Inflammatory macrophage treated with lipopolysaccharide for 4 hours (primary cell): ENCODE data around the gene MID1.

ENCODE experiments used
- DNase-seq: peaks from one replicate; pipeline ENCODE4 v3.0.0-alpha.2; 2020

Gene MID1

DNA sequence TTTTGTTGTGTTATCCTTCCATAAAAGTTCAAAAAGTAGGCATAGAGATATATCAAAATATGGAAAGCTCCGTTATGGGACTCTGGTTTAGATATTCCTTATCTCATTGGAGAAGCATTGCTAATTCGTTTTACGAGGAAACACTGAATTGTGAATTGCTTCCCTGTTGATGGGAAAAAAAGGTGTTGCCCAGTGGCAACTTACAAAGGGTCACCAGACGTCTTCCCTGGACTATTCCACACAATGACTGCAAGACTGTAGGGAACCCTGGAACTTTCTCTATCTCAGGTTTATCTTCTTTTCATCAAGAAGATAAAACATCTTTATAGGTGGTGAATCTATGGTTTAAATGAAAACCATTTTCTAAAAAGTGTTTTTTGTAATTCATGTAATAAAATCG lies 137.7 kb downstream of the MID1 start:
- no peak for DNase-seq

DNA sequence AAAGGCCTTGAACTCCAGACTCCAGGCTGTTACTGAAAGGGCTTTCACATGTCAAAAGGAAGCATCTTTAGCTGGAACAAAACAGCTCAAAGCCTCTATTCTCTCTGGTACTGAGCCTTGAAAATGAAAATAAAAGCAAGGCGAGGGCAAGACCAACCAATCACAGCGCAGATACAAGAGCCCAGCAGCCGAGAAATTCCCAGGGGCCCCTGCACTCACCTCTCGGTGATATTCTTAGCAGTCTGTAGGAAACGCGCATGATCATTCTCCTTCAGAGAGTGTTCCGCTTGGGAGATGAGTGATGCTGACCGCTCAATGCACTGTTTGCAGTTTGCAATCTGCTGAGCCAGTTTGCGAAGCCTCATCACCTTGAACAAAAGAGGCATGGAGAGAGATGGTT lies 138.1 kb downstream of the MID1 start:
- DNase-seq: no peak

DNA sequence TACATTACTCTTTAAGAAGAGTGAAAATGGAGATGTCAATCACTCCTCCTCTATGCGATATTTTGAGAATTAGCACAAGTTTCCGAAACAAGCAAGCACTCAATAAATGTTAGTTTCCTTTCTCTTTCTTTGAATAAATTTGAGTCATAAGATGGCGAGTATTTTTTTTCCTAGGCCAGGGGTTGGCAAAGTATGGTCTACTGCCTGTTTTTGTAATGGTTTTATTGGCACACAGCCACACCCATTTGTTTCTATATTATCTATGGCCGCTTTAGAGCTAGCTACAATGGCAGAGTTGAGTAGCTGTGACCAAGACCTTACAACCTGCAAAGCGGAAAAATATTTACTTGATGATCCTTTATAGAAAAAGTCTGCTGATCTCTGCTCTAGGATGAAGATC lies 139.5 kb downstream of the MID1 start:
- DNase-seq: no peak

- no peak for DNase-seq
Observed at GRCh38 chrX:10479508-10479907, 140.9 kb downstream of the MID1 start.

DNA sequence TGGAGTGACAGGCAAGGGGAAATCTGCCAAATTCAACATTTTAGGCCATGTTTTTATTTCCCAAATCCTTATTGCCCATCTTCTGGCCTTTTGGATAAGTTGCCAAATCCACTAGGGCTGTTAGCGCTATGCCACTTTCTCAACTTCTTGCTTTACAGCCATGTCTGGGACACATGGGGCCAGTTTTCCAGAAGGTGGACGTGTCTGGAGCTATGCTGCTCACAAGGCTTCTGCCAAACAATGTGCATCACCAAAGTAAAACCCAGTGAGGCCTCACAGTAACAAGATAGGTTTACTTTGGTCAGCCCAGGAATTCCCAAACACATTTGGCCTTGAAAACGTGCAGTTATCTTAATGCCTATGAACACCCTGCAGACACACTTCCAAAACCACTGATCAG lies 142.9 kb downstream of the MID1 start:
- no peak for DNase-seq

DNA sequence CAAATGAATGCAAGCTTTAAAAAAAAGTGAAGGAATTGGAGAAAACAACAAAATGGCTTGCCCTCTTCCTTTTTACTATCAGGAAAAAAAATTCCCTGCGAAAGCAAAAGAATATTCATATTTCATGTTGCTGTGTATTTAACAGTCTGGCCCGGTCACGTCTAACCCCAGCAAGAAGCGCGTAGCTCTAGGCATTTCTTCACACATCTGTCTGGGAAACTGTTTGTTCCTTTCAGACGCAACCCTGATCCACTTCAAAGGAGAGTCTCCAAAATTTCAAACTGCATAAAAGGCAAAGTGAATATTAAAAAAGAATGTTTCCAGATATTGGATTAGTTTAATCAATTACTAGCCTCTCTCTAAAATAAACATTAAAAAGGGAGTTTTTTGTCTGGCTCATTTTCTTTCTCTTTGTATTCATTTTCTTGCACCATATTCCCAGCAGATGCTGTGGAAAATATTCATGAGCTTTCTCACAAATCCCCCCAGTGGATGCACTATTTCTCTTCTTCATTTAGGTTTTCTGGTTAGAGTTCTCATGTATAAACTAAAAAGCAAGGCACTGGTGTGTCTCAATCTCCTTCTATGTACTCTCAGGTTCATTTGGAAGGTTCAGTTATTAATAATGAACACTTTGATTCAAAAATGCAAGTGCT lies 145.3 kb downstream of the MID1 start:
- DNase-seq: no peak

- DNase-seq: no peak
Observed at GRCh38 chrX:10474510-10474909, 145.9 kb downstream of the MID1 start.

DNA sequence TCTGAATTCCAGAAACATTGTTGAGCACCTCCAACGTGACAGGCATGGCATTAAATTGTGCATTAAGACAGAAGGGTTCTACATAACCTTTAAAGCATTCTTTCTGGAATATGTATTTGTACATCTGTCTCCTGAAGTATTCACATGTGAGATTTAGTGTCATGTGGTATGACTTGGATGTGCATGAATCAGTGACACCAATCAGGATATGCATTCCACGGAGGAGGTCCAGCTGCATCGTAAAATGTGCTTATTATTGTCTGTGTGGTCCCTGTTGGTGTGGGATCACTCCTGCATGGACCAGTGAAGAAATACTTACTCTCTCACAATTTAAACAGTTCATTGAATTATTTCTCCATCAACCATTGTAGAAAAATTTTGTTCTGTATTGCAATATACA lies 149.0 kb downstream of the MID1 start:
- DNase-seq: no peak

DNA sequence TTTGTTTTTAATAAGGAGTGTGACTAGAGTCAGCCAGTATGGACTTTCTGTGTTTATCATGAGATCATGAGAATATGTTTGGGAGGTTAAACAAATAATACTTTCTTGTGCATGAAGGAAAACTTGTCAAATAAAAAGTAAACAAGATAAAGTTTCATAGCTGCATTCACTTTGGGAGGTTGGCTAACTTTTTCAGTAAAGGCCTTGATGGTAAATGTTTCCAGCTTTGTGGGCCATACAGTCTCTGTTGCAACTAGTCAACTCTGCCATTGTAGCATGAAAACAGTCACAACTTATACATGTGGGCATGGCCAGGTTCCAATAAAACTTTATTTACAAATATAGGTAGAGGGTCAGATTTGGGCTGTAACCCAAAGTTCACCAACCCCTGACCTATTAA lies 150.4 kb downstream of the MID1 start:
- DNase-seq: no peak

DNA sequence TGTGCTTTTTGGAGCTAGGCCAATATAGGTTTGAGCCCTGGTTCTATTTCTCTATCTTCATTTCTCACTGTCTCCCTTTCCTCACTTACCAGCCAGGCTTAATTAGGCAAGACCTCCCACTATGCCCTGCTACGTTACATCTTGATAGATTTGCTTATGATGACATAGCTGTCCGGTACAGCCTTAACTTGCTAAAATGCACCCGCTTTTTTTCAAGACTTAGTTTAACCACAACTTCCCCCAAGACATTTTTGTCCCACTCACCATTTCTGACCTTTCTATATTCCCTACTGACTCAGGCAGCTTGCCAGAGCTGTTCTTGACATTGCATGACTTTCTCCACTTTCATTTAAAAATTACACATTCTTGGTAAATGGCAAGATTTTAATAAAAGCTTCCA lies 152.6 kb downstream of the MID1 start:
- DNase-seq: peak; percentile 56

DNA sequence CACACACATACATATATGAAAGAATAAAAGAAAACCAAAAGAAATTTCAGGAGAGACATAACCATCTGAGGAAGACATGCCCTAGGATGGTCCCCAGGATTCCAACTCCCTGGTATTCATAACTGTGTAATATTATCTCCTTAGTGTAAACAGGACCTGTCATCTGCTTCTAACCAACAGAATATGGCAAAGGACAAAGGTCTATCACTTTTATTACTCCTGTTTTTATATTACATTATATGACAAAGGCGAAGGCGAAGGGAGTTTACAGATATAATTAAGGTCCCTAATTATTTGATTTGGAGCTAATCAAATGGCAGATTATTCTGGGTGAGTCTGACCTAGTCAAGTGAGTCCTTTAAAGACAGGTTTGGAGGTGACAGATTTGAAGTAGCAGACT lies 155.1 kb downstream of the MID1 start:
- no peak for DNase-seq

DNA sequence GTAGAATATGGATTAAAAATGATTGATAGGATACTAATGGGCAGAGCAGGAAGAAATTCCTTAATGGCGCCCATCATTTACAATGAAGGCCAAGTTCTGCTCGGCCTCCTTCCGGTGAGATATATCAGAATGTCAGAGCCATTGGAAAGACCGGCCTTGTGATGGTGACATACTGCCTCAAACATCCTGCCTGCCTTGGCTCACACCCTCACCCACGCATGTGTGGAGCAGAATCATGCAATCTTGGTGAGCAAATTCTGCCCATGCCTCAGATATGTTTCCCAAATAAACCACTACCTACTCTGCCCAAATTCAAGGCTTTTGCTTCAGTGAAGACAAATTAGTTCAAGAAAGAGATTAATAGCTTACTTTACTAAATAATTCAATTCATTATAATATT lies 163.3 kb downstream of the MID1 start:
- no peak for DNase-seq

- no peak for DNase-seq
Observed at GRCh38 chrX:10453945-10454344, 166.4 kb downstream of the MID1 start.

- DNase-seq: no peak
Observed at GRCh38 chrX:10450959-10451355, 169.4 kb downstream of the MID1 start.

DNA sequence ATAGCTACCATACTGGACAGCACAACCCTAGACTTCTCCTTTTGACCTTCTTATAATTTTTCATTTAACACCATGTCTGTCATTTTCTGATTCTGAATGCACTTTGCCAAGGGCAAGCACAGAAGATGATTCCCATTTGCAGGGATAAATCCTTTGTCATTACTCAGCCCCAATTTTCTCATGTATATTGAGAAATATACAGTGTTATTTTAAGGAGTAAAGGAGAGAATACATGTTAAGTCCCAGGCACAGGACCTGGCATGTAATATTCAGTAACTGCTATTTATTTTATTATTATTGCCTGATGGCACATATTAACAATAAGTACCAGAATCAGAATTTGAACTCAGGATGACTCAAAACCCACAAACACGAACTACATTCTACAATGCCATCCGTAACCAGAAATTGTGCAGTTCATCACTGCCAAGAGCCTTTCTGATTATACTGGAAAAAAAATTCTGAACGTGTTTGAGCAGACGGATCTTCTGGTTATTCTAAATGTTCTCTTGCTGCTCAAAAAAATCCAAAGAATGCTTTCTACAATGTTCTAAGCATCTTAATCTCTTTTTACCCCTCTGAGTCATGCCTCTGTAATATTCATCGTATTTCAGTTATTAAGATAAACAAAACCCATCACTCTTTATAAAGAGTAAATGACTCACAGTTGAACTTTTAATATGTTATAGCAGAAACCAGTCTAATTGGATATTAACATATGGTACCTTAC lies 170.0 kb downstream of the MID1 start:
- DNase-seq: no peak

DNA sequence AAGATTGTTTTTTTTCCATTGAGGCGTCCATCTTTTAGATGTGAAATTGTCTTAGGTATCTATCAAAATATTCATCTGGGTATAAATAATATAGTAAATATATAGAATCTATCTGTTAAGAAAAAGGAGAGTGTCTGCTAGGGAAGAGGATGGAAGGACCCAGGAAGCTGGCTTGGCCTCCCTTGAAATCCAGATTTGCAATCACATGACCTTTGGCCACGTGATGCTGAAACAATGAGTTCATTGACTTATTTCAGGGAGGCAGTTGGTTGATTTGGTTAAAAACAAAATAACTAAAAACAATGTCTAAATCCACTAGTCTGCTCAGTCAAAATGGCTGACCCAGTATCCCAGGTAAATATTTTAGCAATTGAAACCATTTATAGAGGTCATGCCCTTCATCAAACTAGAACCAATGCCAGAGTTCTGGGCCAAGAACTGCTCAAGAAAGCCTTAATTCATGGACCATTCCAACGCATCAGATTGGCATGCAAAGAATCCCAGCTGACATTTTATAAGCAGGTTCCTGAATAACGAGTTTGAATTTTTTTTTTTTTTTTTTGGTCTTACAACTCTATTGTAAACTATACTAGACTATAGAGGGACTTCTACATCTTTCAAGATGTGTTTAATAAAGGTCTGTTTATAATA lies 172.7 kb downstream of the MID1 start:
- DNase-seq: no peak

- DNase-seq: no peak
Observed at GRCh38 chrX:10444204-10444603, 176.2 kb downstream of the MID1 start.

GRCh38 chrX:10441464-10441863 lies 178.9 kb downstream of the MID1 start:
- no peak for DNase-seq

DNA sequence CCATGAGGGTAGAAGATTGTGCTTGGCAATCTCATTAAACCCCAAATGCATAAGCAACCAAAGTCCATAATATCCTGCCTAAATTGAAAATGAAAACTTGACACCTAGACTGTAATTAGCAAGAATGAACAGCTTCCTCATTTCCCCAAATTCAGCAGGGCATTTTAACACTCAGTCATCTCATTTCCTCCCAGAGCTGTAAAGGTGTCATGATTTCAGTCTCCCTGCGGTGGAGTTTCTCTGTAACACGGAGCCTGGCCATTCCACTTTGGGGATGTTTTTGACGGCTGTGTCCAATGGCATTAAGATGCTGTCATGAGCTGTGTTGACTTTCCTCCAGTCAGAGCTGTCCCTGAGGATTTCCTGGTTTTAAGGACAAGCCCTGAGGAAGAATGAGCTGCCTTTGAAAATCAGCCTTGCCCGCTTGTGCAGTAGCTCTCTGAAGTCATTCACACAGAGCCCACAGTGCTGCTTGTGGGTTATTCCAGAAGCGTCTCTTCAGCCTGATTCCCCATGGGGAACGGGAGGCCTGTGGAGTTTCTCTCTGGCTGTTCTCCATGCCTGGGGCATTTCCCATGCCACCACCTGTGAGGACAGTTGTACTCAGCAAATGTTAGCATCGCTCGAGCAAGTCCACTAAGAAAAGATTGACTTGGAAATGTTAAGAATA lies 187.0 kb downstream of the MID1 start:
- no peak for DNase-seq

GRCh38 chrX:10429908-10430307 lies 190.5 kb downstream of the MID1 start:
- DNase-seq: no peak

DNA sequence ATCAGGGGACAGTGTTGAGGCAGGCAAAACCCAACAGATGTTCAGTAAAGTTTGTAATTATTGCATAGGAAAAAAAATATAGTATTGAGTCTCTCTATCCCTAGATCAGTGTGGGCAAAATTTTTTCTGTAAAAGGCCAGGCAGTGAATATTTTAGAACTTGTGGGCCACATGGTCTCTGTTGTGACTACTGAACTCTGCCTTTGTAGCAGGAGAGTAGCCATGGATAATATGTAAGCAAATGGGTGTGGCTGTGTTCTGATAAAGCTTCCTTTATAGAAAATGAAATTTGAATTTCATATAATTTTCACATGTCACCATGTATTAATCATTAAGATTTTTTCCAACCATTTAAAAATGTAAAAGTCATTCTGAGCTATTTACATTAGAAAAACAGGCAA lies 193.1 kb downstream of the MID1 start:
- no peak for DNase-seq

GRCh38 chrX:10423716-10424115 lies 196.7 kb downstream of the MID1 start:
- DNase-seq: no peak

- no peak for DNase-seq
Observed at GRCh38 chrX:10420134-10420533, 200.3 kb downstream of the MID1 start.

DNA sequence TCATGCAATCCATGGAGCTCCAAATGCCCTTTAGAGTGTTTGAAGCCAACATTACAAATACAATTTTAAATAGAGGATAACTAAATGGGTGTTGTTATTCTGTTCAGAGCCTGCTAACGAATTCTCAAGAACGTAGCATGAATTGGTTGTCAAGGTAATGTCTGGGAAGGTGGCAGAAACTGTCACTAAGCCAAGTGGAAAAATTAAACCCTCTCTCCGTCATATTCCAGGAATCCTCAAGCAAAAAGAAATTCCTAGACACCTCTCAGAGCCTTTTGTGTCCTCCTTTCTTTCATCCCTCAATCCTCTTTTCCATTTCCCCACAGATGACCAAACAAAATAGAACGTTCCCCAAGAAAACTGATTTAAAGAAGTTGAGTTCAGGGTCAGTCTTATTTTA lies 204.0 kb downstream of the MID1 start:
- no peak for DNase-seq
